Measurements from ENCODE around the gene SH3GL3.

The SH3GL3 gene

GRCh38 chr15:83610901-83611685, 164.0 kb downstream of the SH3GL3 start:
- Histone ChIP-seq H3K4me1 (ENCODE audit: insufficient read depth, low read length) (no peaks in the 10 kb centered on the region), H3K36me3 (ENCODE audit: insufficient read depth, low read length) (no peaks in the 10 kb centered on the region), H3K9ac (ENCODE audit: low read depth, low read length) (no peak overlapping the region), H3K9me3 (ENCODE audit: control insufficient read depth, insufficient read depth, low read length) (no peaks in the 10 kb centered on the region)

GRCh38 chr15:83612226-83612625, 165.1 kb downstream of the SH3GL3 start:
- H3K9ac ChIP-seq (ENCODE audit: low read depth, low read length): no peak overlapping the region
- H3K4me1 ChIP-seq (ENCODE audit: insufficient read depth, low read length): no peaks in the 10 kb centered on the region
- H3K9me3 ChIP-seq (ENCODE audit: control insufficient read depth, insufficient read depth, low read length): no peaks in the 10 kb centered on the region
- no peaks in the 10 kb centered on the region for H3K36me3 ChIP-seq (ENCODE audit: insufficient read depth, low read length)

DNA sequence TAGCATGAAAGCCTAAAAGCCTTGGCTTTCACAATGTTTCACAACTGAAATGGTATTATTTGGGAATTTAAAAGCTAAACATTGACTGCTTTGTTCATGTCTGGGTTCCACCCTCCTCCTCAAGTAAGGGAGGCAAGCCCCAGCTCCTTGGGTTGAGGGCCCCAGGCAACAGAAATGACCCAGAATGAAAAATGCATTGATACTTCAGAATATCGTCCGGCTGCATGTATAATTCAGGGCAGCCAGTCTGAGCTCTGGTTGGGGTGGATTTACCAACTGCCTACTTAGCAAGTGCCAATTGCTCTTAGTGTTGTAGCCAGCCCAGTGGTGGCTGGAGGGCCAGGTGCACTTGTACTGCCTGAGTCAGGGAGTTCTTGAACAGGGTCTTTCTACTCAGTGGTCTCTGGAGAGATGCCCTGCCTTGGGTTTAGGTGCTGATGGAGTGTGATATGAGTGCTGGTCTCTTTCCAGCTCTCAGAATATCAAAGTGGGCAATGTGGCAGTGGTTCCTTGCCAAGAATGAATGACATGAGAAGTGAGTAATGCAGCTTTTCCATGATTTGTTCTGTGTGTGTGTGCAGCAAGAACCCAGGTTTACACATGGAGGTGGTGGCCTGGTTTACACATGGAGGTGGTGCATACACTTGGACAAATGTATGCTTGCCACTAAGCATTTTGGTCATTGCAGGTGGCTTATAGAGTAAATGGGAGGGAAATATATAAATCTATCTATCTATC, 165.9 kb downstream of the SH3GL3 start:
- no peak overlapping the region for H3K9ac ChIP-seq (ENCODE audit: low read depth, low read length)

GRCh38 chr15:83613714-83614113, 166.6 kb downstream of the SH3GL3 start:
- no peaks in the 10 kb centered on the region for H3K4me1 ChIP-seq (ENCODE audit: insufficient read depth, low read length)
- no peaks in the 10 kb centered on the region for H3K36me3 ChIP-seq (ENCODE audit: insufficient read depth, low read length)
- no peaks in the 10 kb centered on the region for H3K9me3 ChIP-seq (ENCODE audit: control insufficient read depth, insufficient read depth, low read length)
- no peak overlapping the region for H3K9ac ChIP-seq (ENCODE audit: low read depth, low read length)

More for the DNA sequence above, 165.9 kb downstream of the SH3GL3 start:
- Histone ChIP-seq H3K9me3 (ENCODE audit: control insufficient read depth, insufficient read depth, low read length) (no peaks in the 10 kb centered on the region), H3K4me1 (ENCODE audit: insufficient read depth, low read length) (no peaks in the 10 kb centered on the region), H3K36me3 (ENCODE audit: insufficient read depth, low read length) (no peaks in the 10 kb centered on the region)

DNA sequence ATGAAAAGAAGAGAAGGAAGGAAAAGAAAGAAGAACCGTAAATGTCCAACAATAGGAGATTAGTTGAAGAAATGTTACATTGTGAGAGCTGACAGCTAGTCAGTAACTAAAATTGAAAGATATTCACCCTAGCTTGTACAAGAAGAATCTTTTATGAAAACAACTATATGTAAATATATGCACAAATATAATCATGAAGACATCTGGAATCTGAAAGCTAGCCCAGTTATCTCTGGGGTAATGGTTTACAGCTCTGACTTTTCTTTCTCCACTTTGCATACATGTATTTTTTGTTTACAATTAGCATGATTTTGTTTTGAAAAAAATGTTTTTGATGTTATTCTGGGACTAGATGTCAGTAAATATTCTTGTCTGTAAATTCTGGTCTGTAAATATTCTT, 169.7 kb downstream of the SH3GL3 start:
- H3K36me3 ChIP-seq (ENCODE audit: insufficient read depth, low read length): no peaks in the 10 kb centered on the region
- H3K9ac ChIP-seq (ENCODE audit: low read depth, low read length): no peak overlapping the region
- no peaks in the 10 kb centered on the region for H3K9me3 ChIP-seq (ENCODE audit: control insufficient read depth, insufficient read depth, low read length)
- H3K4me1 ChIP-seq (ENCODE audit: insufficient read depth, low read length): no peaks in the 10 kb centered on the region

DNA sequence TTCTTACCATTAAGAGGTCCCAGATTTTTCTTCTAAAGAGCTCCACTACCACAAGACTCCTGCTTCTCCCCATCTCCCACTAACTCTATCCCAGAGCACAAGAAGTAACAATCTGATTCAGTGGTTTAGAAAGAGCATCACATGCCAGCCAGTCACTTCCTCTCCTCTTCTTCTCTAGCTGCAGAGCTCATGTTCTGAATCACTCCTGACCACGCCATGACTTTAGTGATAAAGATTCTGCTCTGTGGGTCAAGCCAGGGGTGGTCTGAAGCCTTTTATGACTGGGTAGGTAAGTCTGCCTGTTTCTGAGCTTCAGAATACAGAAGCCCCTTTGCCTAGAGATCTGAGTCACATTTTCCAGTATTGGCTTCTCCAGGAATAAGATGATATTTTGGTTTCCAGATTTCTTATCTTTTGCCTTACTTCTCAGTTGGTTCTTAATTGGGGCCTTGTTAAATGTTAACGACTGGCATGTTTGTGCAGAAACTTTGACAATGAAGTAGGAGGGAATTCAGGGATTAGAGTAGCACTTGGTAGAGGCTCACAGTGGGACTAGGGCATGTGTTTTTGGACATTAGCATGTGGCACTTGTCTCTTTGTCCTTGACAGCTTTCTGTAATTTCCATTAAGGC, 179.1 kb downstream of the SH3GL3 start:
- no peaks in the 10 kb centered on the region for H3K36me3 ChIP-seq (ENCODE audit: insufficient read depth, low read length)
- no peak overlapping the region for H3K9ac ChIP-seq (ENCODE audit: low read depth, low read length)
- H3K4me1 ChIP-seq (ENCODE audit: insufficient read depth, low read length): no peaks in the 10 kb centered on the region
- H3K9me3 ChIP-seq (ENCODE audit: control insufficient read depth, insufficient read depth, low read length): no peaks in the 10 kb centered on the region; the same call in 1 of the 2 replicates

- Histone ChIP-seq H3K9me3 (ENCODE audit: control insufficient read depth, insufficient read depth, low read length) (peaks cover 3% of the 10 kb centered on the region; the same call in 1 of the 2 replicates), H3K36me3 (ENCODE audit: insufficient read depth, low read length) (no peaks in the 10 kb centered on the region), H3K9ac (ENCODE audit: low read depth, low read length) (no peak overlapping the region), H3K4me1 (ENCODE audit: insufficient read depth, low read length) (no peaks in the 10 kb centered on the region)
Measured at GRCh38 chr15:83631534-83631933, 184.4 kb downstream of the SH3GL3 start.

DNA sequence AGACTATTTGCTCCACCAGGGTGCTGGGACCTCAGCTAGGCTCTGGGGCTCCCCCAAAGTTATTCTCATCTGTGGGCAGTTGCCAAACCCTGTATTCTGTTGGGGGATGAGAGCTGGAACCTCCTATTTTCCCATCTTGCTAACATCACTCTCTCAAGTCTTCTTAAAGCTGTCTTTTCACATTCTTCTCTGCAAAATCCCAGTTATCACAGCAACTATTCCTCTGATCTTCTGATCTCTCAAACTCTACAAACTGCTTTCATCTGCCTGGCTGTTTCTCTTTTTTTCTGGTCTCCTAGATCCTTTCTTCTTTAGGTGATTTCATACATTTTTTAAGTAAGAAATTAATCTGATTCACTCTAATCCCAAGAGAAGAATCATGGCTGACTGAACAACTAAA, 196.1 kb downstream of the SH3GL3 start:
- Histone ChIP-seq H3K4me1 (ENCODE audit: insufficient read depth, low read length) (no peaks in the 10 kb centered on the region), H3K36me3 (ENCODE audit: insufficient read depth, low read length) (no peaks in the 10 kb centered on the region), H3K9me3 (ENCODE audit: control insufficient read depth, insufficient read depth, low read length) (no peaks in the 10 kb centered on the region; the same call in 1 of the 2 replicates), H3K9ac (ENCODE audit: low read depth, low read length) (no peak overlapping the region)

- Histone ChIP-seq H3K36me3 (ENCODE audit: insufficient read depth, low read length) (no peaks in the 10 kb centered on the region), H3K9me3 (ENCODE audit: control insufficient read depth, insufficient read depth, low read length) (no peaks in the 10 kb centered on the region; the same call in 1 of the 2 replicates), H3K9ac (ENCODE audit: low read depth, low read length) (no peak overlapping the region), H3K4me1 (ENCODE audit: insufficient read depth, low read length) (no peaks in the 10 kb centered on the region)
Measured at GRCh38 chr15:83644439-83644838, 197.3 kb downstream of the SH3GL3 start.

DNA sequence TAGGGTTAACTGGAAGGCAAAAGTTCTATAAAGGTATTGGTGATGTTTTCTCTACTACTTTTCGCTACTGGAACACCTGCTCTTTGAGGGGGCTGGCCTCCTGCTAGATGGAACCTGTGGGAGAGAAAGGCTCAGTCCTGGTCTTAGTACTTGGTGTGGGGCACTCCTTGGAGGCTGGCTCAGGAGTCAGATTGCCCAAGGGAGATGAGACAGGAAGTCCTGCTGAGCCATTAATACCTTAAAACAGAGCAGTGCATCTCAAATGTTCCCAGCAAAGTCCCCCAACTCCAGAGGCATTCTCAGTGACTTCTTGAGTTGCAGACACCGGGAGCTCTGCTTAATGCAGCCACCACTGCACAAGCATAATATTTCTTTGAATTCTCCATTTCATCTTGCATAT, 203.7 kb downstream of the SH3GL3 start:
- H3K9me3 ChIP-seq (ENCODE audit: control insufficient read depth, insufficient read depth, low read length): no peaks in the 10 kb centered on the region
- no peak overlapping the region for H3K9ac ChIP-seq (ENCODE audit: low read depth, low read length)
- no peaks in the 10 kb centered on the region for H3K36me3 ChIP-seq (ENCODE audit: insufficient read depth, low read length)
- no peaks in the 10 kb centered on the region; the same call in 1 of the 2 replicates for H3K4me1 ChIP-seq (ENCODE audit: insufficient read depth, low read length)

DNA sequence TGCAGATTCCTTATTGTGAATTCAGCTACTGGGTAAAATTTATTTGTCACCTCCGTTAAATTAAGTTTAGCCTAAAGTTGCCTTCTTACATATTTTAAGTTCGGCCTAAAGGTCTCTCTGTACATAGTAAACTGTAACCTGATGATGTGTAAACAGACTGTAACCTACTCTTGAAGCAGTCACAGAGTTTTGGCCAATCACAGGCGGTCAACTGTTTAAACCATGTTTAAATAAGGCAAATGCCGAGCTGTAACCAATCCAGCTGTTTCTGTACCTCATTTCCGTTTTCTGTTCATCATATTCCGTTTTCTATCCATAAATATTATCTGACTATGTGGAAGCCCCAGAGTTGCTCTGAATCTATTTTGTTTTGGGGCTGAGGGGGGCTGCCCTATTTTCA, 204.4 kb downstream of the SH3GL3 start:
- H3K9ac ChIP-seq (ENCODE audit: low read depth, low read length): no peak overlapping the region
- H3K4me1 ChIP-seq (ENCODE audit: insufficient read depth, low read length): no peaks in the 10 kb centered on the region; the same call in 1 of the 2 replicates
- H3K36me3 ChIP-seq (ENCODE audit: insufficient read depth, low read length): no peaks in the 10 kb centered on the region
- no peaks in the 10 kb centered on the region for H3K9me3 ChIP-seq (ENCODE audit: control insufficient read depth, insufficient read depth, low read length)

GRCh38 chr15:83652626-83653204, 205.6 kb downstream of the SH3GL3 start:
- Histone ChIP-seq H3K9me3 (ENCODE audit: control insufficient read depth, insufficient read depth, low read length) (no peaks in the 10 kb centered on the region), H3K36me3 (ENCODE audit: insufficient read depth, low read length) (no peaks in the 10 kb centered on the region), H3K9ac (ENCODE audit: low read depth, low read length) (peak overlapping the region; percentile 42; the same call in 1 of the 2 replicates)

DNA sequence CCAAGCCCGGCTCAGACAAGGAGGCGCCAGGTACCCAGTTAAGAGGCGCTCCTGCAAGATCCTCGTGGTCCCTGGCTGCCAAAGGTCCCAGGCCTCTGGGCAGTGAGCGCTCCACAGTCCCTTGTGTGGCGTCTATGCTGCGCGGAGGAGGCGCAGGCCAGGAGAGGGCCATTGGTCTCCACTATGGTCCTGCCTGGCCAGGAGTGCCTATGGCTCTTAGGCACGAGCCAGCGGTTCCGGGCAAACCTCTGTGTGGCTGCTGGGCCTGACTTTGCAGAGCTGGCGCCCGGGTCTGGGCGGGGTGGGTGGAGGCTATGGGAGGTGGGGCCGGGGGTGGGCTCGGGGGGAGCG, 206.1 kb downstream of the SH3GL3 start:
- Histone ChIP-seq H3K9ac (ENCODE audit: low read depth, low read length) (peak overlapping the region; percentile 42), H3K36me3 (ENCODE audit: insufficient read depth, low read length) (no peaks in the 10 kb centered on the region), H3K9me3 (ENCODE audit: control insufficient read depth, insufficient read depth, low read length) (no peaks in the 10 kb centered on the region), H3K4me1 (ENCODE audit: insufficient read depth, low read length) (no peaks in the 10 kb centered on the region; the same call in 1 of the 2 replicates)

More at GRCh38 chr15:83652626-83653204, 205.6 kb downstream of the SH3GL3 start:
- no peaks in the 10 kb centered on the region; the same call in 1 of the 2 replicates for H3K4me1 ChIP-seq (ENCODE audit: insufficient read depth, low read length)

GRCh38 chr15:83653639-83654378, 206.7 kb downstream of the SH3GL3 start, which contains the start of gene ADAMTSL3:
TSS of gene ADAMTSL3 (plus strand) at chr15:83654123. CDS start at chr15:83655762, 1,639 bp downstream.
- H3K36me3 ChIP-seq (ENCODE audit: insufficient read depth, low read length): no peaks in the 10 kb centered on the region
- peak within 1 kb of the TSS; percentile 82 for H3K9ac ChIP-seq (ENCODE audit: low read depth, low read length)
- H3K4me1 ChIP-seq (ENCODE audit: insufficient read depth, low read length): no peaks in the 10 kb centered on the region; the same call in 1 of the 2 replicates
- no peaks in the 10 kb centered on the region for H3K9me3 ChIP-seq (ENCODE audit: control insufficient read depth, insufficient read depth, low read length)

Data from ES-I3 (cell line).